ENCODE data around the gene CLCN1. TPM values are rescaled to one million over a fixed set of nuclear protein-coding genes. Genes with fewer than 3 reads are reported as not detected.

Gene CLCN1
- total and polyA plus RNA-seq, 2 of the 8 experiments (the other 6 are each of a cell fraction or from before 2014, with no cell fraction given), result 0.36 to 0.41 TPM

DNA sequence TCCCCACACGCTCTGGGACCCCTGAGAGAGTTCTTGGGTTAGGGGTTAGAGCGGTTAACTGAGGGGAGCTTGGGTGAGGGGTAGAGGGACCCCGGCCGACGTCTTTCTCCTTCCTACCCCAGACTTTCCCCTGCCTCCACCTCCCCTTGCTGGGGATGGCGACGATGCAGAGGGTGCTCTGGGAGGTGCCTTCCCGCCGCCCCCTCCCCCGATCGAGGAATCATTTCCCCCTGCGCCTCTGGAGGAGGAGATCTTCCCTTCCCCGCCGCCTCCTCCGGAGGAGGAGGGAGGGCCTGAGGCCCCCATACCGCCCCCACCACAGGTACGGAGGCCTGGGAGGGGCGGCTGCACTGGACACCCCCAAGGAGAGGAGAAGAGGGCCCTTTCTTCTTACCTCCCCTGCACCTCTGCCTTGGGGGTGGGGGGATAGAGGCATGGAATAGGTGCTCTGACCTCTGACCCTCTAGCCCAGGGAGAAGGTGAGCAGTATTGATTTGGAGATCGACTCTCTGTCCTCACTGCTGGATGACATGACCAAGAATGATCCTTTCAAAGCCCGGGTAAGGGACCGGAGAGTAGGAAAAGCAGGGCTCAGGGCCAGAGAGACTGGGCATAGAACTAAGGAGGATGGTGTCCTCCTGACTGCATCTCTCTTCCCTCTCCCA is 66.3 kb downstream of the CLCN1 start (continued):
- TF ChIP-seq MAX (IDR thresholded peaks at IDR 0.05) (no peak), EZH2 (IDR thresholded peaks at IDR 0.05; ENCODE audit: low read depth, low read length, severe bottlenecking) (no peak), SP1 (IDR thresholded peaks at IDR 0.05; ENCODE audit: low read depth, low read length) (no peak), SIRT6 (IDR thresholded peaks at IDR 0.05; ENCODE audit: low read length) (no peak), BACH1 (IDR thresholded peaks at IDR 0.05; ENCODE audit: low read length) (no peak), JUND (IDR thresholded peaks at IDR 0.05; ENCODE audit: low read length) (no peak)
